ENCODE data around the gene CAMSAP3.

DNA sequence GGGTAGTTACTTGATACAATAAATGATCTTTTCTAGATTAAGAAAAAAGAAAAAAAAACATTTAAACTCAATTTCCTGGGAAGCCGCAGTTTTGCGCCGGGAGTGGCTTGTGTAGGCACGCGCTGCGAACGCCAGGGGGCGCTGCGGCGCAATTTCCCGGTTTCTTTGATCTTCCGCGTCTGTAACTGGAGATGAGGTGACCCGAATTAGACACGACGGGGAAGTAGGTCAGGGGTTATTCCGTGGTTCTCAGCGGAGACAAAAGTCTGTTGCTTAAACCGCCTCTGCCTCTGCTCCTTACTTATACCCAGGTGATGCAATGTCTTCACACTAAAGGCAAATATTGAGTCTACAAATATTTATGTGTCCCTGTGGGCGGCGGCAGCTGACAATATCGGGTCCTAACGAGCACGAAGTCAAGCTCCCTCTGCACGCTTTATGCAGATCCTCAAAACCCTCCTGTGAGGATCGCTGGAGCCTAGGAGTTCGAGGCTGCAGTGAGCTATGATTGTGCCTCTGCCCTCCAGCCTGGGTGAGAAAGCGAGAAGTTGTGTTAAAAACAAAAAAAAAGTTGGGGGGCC lies 56.5 kb downstream of the CAMSAP3 start:
- TF ChIP-seq, protein P1, sequence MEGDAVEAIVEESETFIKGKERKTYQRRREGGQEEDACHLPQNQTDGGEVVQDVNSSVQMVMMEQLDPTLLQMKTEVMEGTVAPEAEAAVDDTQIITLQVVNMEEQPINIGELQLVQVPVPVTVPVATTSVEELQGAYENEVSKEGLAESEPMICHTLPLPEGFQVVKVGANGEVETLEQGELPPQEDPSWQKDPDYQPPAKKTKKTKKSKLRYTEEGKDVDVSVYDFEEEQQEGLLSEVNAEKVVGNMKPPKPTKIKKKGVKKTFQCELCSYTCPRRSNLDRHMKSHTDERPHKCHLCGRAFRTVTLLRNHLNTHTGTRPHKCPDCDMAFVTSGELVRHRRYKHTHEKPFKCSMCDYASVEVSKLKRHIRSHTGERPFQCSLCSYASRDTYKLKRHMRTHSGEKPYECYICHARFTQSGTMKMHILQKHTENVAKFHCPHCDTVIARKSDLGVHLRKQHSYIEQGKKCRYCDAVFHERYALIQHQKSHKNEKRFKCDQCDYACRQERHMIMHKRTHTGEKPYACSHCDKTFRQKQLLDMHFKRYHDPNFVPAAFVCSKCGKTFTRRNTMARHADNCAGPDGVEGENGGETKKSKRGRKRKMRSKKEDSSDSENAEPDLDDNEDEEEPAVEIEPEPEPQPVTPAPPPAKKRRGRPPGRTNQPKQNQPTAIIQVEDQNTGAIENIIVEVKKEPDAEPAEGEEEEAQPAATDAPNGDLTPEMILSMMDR (IDR thresholded peaks at IDR 0.05), result peak; percentile 88 to 99 (median 94)
- no peak for TF ChIP-seq POLR2A (IDR thresholded peaks at IDR 0.05)
